GM12891 (cell line): Measurements from ENCODE around the gene IFT80.

Experiments
- PAX5 ChIP-seq: IDR thresholded peaks from 2 replicates; pipeline ENCODE4 v1.6.1; 2011; ENCODE audit warnings: low read length, moderate library complexity, mild to moderate bottlenecking; ENCODE audit not compliant: insufficient read depth, severe bottlenecking
- POLR2A ChIP-seq: IDR thresholded peaks from 2 replicates; pipeline ENCODE4 v1.6.1; 2011; ENCODE audit warnings: low read depth, low read length, control low read depth
- POLR2AphosphoS5 ChIP-seq: IDR thresholded peaks from 2 replicates; pipeline ENCODE4 v1.6.1; 2011; ENCODE audit warnings: low read depth, low read length, control low read depth
- SPI1 ChIP-seq: IDR thresholded peaks from 2 replicates; pipeline ENCODE4 v1.6.1; 2011; ENCODE audit warnings: low read depth, low read length, control low read depth
- TAF1 ChIP-seq: IDR thresholded peaks from 2 replicates; pipeline ENCODE4 v1.6.1; 2011; ENCODE audit warnings: low read depth, low read length, control low read depth

DNA sequence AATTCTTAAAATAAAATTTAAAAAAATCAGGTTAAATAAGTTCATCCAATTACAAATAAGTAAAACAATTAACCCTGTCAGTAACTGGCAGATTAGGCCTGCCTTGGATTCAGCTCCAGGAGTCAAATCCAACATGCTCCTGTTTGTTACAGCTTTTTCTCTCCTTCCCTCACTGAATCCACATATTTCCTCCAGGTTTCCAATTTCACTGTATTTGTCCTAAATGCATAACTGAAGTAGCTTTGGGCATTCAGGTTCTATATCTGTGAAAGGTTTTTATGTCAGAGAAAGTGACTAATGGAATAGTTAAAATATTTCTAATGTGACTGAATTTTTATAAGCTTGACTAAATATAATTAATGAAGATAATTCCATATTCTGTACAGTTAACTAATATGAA lies 79.7 kb downstream of the IFT80 start:
- TF ChIP-seq TAF1 (no peak), POLR2A (no peak), POLR2AphosphoS5 (no peak), SPI1 (no peak), PAX5 (no peak)
